IMR-90 (cell line): ENCODE results near the gene DARS1.

ENCODE experiments used
- CEBPB ChIP-seq: IDR thresholded peaks from 2 replicates; pipeline ENCODE4 v1.6.1; 2012; ENCODE audit warnings: low read depth, low read length, improper control_type of control experiment
- CHD1 ChIP-seq: IDR thresholded peaks from 2 replicates; pipeline ENCODE4 v1.6.1; 2012; ENCODE audit warnings: low read depth, low read length, improper control_type of control experiment
- FOS ChIP-seq: fragments of 150-350 bp; IDR thresholded peaks from 2 replicates; pipeline ENCODE4 v1.6.1; 2016; ENCODE audit warnings: low read depth, low read length
- MAFK ChIP-seq: IDR thresholded peaks from 2 replicates; pipeline ENCODE4 v1.6.1; 2012; ENCODE audit warnings: low read depth, low read length, improper control_type of control experiment
- MAZ ChIP-seq: IDR thresholded peaks from 2 replicates; pipeline ENCODE4 v1.6.1; 2012; ENCODE audit warnings: low read depth, mild to moderate bottlenecking, low read length, improper control_type of control experiment, moderate library complexity, borderline replicate concordance
- NFE2L2 ChIP-seq: fragments of 150-350 bp; IDR thresholded peaks from 2 replicates; pipeline ENCODE4 v1.6.1; 2016; ENCODE audit warnings: low read depth, mild to moderate bottlenecking, low read length
- POLR2A ChIP-seq: IDR thresholded peaks from 2 replicates; pipeline ENCODE4 v1.6.1; 2012; ENCODE audit warnings: mild to moderate bottlenecking, low read depth, low read length
- RAD21 ChIP-seq: IDR thresholded peaks from 2 replicates; pipeline ENCODE4 v1.6.1; 2012; ENCODE audit warnings: low read length, improper control_type of control experiment
- RCOR1 ChIP-seq: IDR thresholded peaks from 2 replicates; pipeline ENCODE4 v1.6.1; 2012; ENCODE audit warnings: mild to moderate bottlenecking, low read length, improper control_type of control experiment; ENCODE audit not compliant: insufficient replicate concordance
- RFX5 ChIP-seq: IDR thresholded peaks from 2 replicates; pipeline ENCODE4 v1.8.0; 2012; ENCODE audit warnings: low read depth, mild to moderate bottlenecking, low read length, moderate library complexity
- SMC3 ChIP-seq: fragments of 150-350 bp; IDR thresholded peaks from 2 replicates; pipeline ENCODE4 v1.6.1; 2016; ENCODE audit warnings: low read depth, mild to moderate bottlenecking, antibody characterized with exemption, low read length, moderate library complexity
- TF ChIP-seq, protein P1 (sequence below): conservative IDR thresholded peaks from 2 replicates; pipeline ENCODE4 v1.5.1; 2012; ENCODE audit warnings: mild to moderate bottlenecking, low read depth, low read length, improper control_type of control experiment
- TF ChIP-seq, protein P2 (sequence below): fragments of 150-350 bp; IDR thresholded peaks from 2 replicates; pipeline ENCODE4 v1.6.1; 2017; ENCODE audit warnings: mild to moderate bottlenecking, antibody characterized with exemption, low read length, low read depth

DNA sequence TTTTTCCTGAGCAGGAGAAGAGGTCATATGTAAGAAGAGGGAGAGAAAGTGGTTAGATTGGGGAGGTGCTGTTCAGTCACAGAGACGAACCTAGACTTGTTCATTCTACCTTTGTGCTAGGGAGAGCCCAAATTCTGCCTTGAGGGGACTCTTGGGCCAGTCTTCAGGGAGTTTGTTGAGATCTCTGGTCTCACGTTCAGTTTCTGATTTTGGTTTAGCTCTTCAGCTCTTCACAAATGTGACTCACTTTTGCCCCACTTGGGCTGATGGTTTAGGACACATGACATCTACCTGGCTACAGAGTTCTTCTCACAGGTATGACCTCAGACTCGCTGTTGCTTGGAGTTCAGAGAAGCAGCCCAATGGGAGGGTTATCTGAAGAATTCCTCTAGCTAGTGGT is 49.2 kb upstream of the DARS1 start:
- TF ChIP-seq, protein P1, sequence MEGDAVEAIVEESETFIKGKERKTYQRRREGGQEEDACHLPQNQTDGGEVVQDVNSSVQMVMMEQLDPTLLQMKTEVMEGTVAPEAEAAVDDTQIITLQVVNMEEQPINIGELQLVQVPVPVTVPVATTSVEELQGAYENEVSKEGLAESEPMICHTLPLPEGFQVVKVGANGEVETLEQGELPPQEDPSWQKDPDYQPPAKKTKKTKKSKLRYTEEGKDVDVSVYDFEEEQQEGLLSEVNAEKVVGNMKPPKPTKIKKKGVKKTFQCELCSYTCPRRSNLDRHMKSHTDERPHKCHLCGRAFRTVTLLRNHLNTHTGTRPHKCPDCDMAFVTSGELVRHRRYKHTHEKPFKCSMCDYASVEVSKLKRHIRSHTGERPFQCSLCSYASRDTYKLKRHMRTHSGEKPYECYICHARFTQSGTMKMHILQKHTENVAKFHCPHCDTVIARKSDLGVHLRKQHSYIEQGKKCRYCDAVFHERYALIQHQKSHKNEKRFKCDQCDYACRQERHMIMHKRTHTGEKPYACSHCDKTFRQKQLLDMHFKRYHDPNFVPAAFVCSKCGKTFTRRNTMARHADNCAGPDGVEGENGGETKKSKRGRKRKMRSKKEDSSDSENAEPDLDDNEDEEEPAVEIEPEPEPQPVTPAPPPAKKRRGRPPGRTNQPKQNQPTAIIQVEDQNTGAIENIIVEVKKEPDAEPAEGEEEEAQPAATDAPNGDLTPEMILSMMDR: no peak
- no peak for TF ChIP-seq POLR2A
- no peak for TF ChIP-seq RAD21
- no peak for TF ChIP-seq SMC3
- TF ChIP-seq FOS: no peak
- TF ChIP-seq CHD1: no peak
- no peak for TF ChIP-seq MAFK
- TF ChIP-seq MAZ: no peak
- TF ChIP-seq RCOR1: no peak
- no peak for TF ChIP-seq CEBPB
- no peak for TF ChIP-seq RFX5
- TF ChIP-seq, protein P2, sequence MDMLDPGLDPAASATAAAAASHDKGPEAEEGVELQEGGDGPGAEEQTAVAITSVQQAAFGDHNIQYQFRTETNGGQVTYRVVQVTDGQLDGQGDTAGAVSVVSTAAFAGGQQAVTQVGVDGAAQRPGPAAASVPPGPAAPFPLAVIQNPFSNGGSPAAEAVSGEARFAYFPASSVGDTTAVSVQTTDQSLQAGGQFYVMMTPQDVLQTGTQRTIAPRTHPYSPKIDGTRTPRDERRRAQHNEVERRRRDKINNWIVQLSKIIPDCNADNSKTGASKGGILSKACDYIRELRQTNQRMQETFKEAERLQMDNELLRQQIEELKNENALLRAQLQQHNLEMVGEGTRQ: no peak
- TF ChIP-seq NFE2L2: no peak
